HL-60 (cell line): ENCODE data around the gene PIK3IP1.

Experiments
- DNase-seq, 2 experiments: peaks; one replicate each; pipeline ENCODE4 v3.0.0-alpha.2; 2010 to 2020; ENCODE audit warnings: low read depth in 1 of 2, low spot score in 1 of 2
- H3K27ac ChIP-seq: fragments of 250-450 bp; sonication (Bioruptor Pico); replicated peaks from 2 replicates; pipeline ENCODE4 v1.5.1; 2020; ENCODE audit warnings: mild to moderate bottlenecking, moderate library complexity
- H3K27me3 ChIP-seq: fragments of 250-450 bp; sonication (Bioruptor Pico); 2 replicates; pipeline ENCODE4 v1.5.1; 2021; ENCODE audit warnings: mild to moderate bottlenecking, moderate library complexity; ENCODE audit not compliant: insufficient read depth, poor library complexity, severe bottlenecking
- H3K4me3 ChIP-seq: replicated peaks from 2 replicates; pipeline ENCODE4 v1.5.1; 2011; ENCODE audit warnings: mild to moderate bottlenecking, control low read depth, low read length; ENCODE audit not compliant: insufficient read depth
- CTCF ChIP-seq: IDR thresholded peaks from one replicate; pipeline ENCODE4 v1.5.1; 2011; ENCODE audit warnings: low read length, control low read depth, inconsistent platforms; ENCODE audit not compliant: insufficient read depth
- GABPA ChIP-seq: IDR thresholded peaks from 2 replicates; pipeline ENCODE4 v1.6.1; 2012; ENCODE audit warnings: low read depth
- POLR2AphosphoS5 ChIP-seq: IDR thresholded peaks from 2 replicates; pipeline ENCODE4 v1.6.1; 2012; ENCODE audit warnings: low read depth
- REST ChIP-seq: IDR thresholded peaks from 2 replicates; pipeline ENCODE4 v1.6.1; 2012; ENCODE audit warnings: low read depth; ENCODE audit not compliant: insufficient replicate concordance
- SPI1 ChIP-seq: IDR thresholded peaks from 2 replicates; pipeline ENCODE4 v1.6.1; 2012; ENCODE audit warnings: low read depth, mild to moderate bottlenecking, borderline replicate concordance
- long read RNA-seq: library from polyadenylated mRNA; unstranded; transcript quantifications from one replicate; pipeline ENCODE4 v2.0.0, GENCODE V29; 2020

Gene PIK3IP1, protein sequence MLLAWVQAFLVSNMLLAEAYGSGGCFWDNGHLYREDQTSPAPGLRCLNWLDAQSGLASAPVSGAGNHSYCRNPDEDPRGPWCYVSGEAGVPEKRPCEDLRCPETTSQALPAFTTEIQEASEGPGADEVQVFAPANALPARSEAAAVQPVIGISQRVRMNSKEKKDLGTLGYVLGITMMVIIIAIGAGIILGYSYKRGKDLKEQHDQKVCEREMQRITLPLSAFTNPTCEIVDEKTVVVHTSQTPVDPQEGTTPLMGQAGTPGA
- long read RNA-seq, transcript PIK3IP1-201 (6 exons, 2,467 nt) = major isoform, 17 of 26 reads
- long read RNA-seq, partial matches to known transcripts = 0 of 26 reads
- long read RNA-seq, other reads (novel, unspliced or antisense) = 4 of 26 reads

GRCh38 chr22:31292236-31292989 is at the start of gene PIK3IP1:
PIK3IP1 (minus strand) TSS chr22:31292488; CDS start chr22:31292344, 144 bp downstream.
- no peak within 1 kb of the TSS for H3K27ac ChIP-seq
- TF ChIP-seq SPI1 (peak; percentile 24; the same call in 1 of the 2 replicates), POLR2AphosphoS5 (no peak), CTCF (peak; percentile 38)
- H3K4me3 ChIP-seq = peak within 1 kb of the TSS; percentile 74
- H3K27me3 ChIP-seq = no peaks in the 10 kb centered on the region
- peak; percentile 60 to 85 for DNase-seq

DNA sequence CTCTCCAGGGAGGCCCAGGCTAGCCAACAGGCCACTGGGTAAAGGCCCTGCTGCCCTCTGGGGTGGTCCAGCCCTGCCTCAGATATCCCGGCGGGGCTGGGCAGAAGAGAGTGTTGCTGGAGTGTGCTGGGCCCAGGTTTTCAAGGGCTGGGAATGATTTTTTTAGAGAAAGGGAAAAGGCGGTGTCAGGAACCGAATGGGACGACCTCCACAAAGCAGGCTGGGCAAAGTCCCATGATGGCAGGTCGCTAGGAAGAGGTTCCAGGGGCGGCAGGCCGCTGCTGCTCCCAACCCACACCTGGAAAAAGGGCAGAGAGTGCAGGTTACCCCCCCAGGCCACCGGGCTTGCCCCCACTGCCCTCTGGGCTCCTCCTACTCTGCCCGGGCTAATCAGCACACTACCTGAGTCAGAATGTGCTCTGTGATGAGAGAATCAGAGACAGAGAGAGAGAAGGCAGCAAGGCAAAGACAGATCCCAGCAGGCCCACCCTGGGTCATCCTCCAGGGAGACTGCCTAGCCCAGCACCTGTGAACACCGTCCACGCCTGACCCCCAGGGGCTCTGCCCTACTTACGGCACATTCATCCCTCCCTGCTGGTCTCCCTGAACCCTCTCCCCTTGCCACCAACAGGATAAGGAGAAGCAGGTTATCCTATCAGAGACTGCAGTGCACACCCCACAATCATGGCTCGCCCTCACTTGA is 49.2 kb upstream of the PIK3IP1 start:
- no peak for TF ChIP-seq SPI1
- TF ChIP-seq REST = no peak
- no peak for TF ChIP-seq GABPA
- TF ChIP-seq CTCF = no peak
- TF ChIP-seq POLR2AphosphoS5 = no peak
- Histone ChIP-seq H3K27me3 (no peaks in the 10 kb centered on the region), H3K4me3 (no peak overlapping the region), H3K27ac (no peak overlapping the region)
- no peak for DNase-seq

DNA sequence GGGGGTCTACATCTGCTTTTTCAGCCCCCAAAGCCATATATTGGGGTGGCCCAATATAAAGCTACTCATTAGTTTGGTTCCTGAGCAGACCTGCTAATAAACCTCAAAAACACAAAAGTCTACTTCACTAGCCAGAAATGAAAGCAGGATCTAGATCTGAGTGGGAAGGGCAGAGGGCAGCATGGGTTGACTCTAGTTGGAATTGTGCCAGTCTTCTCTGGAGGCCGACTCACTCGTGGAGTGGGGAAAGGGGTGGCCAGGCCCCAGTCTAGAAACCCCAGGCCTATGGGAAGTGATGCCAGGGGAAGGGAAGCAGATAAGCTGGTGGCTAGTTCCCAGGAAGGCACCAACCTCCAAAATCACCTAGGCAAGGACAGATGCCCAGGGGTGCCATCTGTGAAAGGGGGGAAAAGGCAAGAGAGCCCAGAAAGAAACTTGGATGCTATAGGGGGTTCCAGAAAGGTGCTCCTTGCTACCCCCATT is 48.5 kb upstream of the PIK3IP1 start:
- H3K27me3 ChIP-seq = no peaks in the 10 kb centered on the region
- no peak overlapping the region for H3K27ac ChIP-seq
- no peak overlapping the region for H3K4me3 ChIP-seq
- DNase-seq = peak in 1 of 2 experiments; percentile 22
- TF ChIP-seq GABPA (no peak), REST (no peak), SPI1 (no peak), POLR2AphosphoS5 (no peak), CTCF (no peak)
